NCI-H1105 treated with DMSO at 0.1 percent for 48 hours (cell line): ENCODE measurements around the gene NPAS3.

ENCODE experiments used
- DNase-seq: peaks from one replicate; lab custom pipeline; 2025; lab: John Stamatoyannopoulos, UW

Gene NPAS3

GRCh38 chr14:33381717-33382116, 443.0 kb downstream of the NPAS3 start:
- no peak for DNase-seq

DNA sequence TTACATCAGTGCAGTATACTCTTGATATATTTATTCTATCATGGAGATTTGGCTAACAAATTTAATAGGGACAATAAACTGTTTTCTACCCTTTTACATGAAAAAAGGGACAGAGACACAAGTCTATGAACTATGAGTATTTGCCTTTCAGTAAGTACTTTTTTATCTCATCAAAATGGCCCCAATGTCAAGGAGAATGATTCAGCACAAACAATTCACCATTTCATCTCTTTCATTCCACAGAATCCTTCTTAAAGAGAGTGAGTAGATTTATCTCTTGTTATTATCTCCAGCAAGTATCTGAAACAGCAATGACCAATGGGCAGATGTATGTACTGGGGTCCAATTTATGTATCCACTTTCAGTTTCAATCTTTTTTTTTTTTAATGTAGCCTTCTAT, 447.5 kb downstream of the NPAS3 start:
- DNase-seq: no peak

- DNase-seq: no peak
Measured at GRCh38 chr14:33386781-33387180, 448.1 kb downstream of the NPAS3 start.

- no peak for DNase-seq
Measured at GRCh38 chr14:33390335-33390734, 451.7 kb downstream of the NPAS3 start.

DNA sequence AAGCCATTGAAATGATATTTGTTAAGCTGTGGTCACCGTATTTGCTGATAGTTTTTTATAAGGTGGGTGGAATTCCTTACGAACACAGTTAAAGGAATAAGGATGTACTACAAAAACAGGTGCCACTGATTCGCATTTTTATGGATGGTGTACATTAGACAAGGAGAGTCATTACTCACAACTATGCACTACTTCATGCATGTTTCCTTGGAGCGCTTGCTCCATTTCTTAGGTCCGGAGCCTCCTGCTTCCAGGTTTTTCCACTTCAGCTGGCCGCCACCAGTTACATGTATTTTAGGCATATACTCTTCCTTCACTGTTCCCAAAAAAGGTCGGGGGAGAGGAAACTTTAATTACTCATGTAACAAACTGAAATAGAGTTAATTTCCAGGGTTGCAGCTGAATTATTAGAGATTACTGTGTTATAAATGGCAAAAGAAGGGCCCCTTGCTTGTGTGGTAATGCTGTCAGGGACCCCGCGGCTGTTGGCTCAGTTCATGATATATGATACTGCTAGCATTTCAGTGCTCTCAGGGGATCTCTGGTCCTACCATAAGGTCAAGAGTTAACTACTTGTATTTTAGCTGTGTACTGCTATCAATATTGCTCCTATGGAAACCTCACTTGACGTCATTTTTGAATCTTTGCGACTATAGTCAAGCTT, 454.7 kb downstream of the NPAS3 start:
- DNase-seq: no peak

GRCh38 chr14:33393895-33394368, 455.3 kb downstream of the NPAS3 start:
- peak; percentile 52 for DNase-seq

DNA sequence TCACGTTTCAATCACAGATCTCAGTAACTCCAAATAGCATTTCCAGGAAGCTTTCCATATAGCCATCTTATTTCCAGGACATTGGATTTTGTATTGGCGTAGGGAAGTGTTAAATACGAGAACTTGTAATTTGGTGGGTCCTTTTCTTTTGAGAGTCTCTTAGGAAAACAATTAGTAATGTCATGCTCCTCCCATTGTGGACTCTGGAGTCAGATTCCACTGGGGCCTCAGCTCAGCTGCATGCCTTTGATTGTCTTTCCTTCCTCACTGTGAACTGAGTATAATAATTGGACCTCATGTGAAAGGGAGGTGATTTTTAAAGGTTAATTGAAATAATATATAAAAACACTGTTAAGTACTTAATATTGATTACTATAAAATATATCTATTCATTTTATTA, 462.6 kb downstream of the NPAS3 start:
- no peak for DNase-seq

GRCh38 chr14:33402604-33403003, 463.9 kb downstream of the NPAS3 start:
- DNase-seq: no peak

GRCh38 chr14:33404054-33404453, 465.4 kb downstream of the NPAS3 start:
- no peak for DNase-seq

GRCh38 chr14:33404964-33405574, 466.4 kb downstream of the NPAS3 start:
- no peak for DNase-seq

- peak; percentile 44 for DNase-seq
Measured at GRCh38 chr14:33406766-33407165, 468.1 kb downstream of the NPAS3 start.

GRCh38 chr14:33408291-33408690, 469.6 kb downstream of the NPAS3 start:
- DNase-seq: peak; percentile 71

DNA sequence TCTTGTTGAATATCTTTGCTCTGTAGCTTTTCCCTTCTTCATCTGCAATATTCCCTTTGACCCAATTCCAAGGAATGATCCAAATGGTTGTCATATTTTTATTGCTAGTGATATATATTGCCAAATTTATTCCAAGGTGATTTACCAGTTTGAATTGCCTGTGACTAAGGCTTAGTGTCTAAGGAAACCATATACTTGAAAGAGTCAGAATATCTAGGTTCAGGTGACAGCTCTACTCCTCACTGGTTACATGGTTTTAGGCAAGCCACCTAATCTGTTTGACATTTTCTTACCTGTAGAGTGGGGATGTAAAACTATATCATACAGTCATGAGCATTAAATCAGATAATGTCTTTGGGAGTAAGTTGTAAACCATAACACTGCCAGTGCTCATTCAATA, 473.8 kb downstream of the NPAS3 start:
- no peak for DNase-seq

GRCh38 chr14:33413381-33413780, 474.7 kb downstream of the NPAS3 start:
- DNase-seq: no peak

- DNase-seq: no peak
Measured at GRCh38 chr14:33414041-33414440, 475.4 kb downstream of the NPAS3 start.

GRCh38 chr14:33420051-33420627, 481.5 kb downstream of the NPAS3 start:
- no peak for DNase-seq

GRCh38 chr14:33430414-33431035, 491.8 kb downstream of the NPAS3 start:
- no peak for DNase-seq

DNA sequence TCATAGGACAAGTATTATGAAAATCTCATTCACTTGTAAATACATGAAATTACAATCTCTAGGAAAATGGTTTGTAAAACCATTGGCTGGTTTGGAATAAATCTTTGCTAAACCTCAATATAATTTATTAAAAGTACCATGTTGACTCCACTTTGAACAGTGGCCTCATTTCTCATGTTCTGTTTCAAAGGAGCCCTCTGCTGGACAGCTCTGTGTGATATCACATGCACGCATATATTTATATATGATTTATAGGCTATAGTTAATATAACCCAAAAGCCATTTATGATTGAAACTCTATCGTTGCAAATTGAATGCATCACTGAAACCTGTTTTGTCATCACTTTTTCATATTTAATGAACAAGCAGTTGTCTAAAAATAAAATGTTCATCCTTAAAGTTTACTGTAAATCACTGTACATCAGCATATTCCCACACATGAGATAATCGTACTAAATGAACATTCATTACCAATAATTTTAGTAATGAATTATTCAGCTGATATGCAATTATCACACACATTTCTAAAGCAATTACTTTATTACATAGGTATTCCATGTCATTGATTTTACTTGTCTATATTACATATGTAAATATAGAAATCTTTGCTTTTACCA, 493.8 kb downstream of the NPAS3 start:
- DNase-seq: peak; percentile 52

GRCh38 chr14:33433396-33433795, 494.7 kb downstream of the NPAS3 start:
- DNase-seq: no peak

DNA sequence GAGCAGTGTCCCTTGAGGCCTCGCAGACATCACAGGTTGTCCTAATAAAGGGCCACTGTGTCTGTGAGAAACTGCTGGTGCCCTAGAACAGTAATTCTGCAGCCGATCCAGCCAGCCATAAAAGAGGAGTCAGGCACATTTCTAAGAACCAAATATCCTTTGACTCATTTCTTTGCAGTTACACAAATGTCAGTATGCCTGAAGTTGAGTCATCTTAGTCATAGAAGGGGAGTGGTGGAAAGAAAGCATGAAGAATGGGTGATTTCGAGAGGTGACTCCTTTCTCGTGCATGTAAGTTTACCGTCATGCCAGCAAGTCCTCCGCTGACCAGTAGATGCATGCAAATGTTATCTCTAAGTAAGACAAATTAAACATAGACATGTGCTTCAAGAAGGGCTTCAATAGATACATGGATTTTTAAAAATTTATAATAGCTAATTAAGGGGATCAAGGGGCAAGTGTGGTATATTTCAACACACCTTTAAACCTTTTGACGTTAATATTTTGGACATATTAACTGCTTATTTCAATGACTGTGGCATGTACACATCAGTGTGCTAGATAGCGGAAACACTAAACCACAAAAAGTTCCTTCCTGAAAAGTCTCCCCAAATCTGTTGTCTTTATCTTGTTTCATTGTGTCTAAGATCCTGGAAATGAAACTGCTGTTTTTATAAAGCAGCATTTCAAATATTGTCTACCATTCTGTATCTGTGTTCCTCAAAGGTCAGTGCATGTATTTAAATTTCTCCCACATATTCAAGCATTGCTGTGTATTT, 497.4 kb downstream of the NPAS3 start:
- no peak for DNase-seq

GRCh38 chr14:33441633-33442032, 503.0 kb downstream of the NPAS3 start:
- no peak for DNase-seq

GRCh38 chr14:33444136-33444535, 505.5 kb downstream of the NPAS3 start:
- DNase-seq: no peak
